GM19468 (cell line): Measurements from ENCODE around the gene SOWAHC.
"Not testable (repeated sequence)": the region's sequence is repeated elsewhere in the genome, so short reads cannot be mapped to it uniquely, and the experiment has no call there.

Source experiments
- ATAC-seq: cut with Tn5 transposase; IDR thresholded peaks from one replicate; pipeline ENCODE4 v1.9.1; 2021; ENCODE audit warnings: mild to moderate bottlenecking, moderate library complexity, moderate number of reproducible peaks; ENCODE audit not compliant: unreplicated experiment; ENCODE audit errors: extremely low read depth

The SOWAHC gene

GRCh38 chr2:109640000-109640399, 25.8 kb downstream of the SOWAHC start:
- not testable (repeated sequence) for ATAC-seq

DNA sequence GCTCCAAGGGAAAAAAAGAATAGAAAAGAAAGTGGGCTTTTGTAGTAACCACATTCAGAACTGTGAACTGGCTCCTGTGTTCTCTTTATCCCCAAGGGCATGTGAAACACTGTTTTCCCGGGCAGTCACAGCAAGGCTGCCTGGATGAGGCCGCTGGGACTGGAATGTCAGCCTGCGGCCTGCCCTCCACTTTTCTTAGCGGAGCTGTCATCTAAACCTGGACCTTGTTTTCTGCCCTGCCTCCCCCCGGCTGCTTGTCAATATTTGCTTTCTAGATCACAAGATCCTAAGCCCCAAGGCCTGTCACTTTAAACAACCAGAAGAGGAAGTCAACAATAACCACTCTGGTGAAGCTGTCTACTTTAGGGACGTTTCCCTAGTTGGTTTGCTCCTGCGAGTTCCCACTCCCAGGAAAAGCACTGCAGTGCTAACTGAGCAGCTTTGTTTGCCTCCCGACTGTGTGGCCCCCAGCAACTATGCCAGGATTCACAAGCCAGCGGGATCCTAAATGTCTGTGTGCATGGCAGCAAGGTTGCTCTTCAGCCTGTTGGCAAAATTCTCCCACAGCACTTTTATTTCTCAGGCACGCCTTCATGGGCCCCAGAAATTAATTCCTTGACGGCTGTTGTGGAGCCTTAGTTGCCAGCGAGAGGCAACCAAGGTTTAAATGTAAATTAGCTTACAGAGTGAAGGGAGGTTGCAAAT, 30.6 kb downstream of the SOWAHC start:
- no peak for ATAC-seq

GRCh38 chr2:109645412-109646184, 31.4 kb downstream of the SOWAHC start:
- no peak for ATAC-seq

DNA sequence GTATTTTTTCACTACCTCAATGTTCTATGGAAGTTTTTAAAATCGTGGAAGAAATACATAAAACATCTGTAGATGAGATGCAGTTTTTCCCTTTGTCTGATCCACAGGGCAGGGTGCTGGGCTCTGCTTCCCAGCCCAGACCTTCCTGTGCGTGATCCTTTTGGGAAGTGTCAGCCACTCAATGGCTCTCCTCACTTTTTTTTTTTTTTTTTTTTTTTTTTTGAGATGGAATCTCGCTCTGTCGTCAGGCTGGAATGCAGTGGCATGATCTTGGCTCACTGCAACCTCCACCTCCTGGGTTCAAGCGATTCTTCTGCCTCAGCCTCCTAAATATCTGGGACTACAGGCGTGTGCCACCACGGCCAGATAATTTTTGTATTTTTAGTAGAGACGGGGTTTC, 32.8 kb downstream of the SOWAHC start:
- ATAC-seq, result no peak

DNA sequence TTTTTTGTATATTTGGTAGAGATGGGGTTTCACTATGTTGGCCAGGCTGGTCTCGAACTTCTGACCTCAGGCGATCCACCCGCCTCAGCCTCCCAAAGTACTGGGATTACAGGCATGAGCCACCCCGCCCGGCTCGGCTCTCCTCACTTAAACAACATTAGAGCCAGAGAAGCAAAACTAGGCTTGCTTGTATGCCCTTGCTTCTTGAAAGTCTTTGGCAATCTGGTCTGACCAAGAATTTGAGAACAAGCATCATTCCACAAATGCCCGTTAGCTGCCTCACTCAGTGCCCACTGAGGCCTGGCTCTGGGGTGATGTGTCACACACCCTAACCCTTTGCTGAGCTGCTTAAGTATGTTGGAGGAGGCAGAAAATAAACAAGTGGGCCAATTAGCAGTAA, 33.5 kb downstream of the SOWAHC start:
- no peak for ATAC-seq

DNA sequence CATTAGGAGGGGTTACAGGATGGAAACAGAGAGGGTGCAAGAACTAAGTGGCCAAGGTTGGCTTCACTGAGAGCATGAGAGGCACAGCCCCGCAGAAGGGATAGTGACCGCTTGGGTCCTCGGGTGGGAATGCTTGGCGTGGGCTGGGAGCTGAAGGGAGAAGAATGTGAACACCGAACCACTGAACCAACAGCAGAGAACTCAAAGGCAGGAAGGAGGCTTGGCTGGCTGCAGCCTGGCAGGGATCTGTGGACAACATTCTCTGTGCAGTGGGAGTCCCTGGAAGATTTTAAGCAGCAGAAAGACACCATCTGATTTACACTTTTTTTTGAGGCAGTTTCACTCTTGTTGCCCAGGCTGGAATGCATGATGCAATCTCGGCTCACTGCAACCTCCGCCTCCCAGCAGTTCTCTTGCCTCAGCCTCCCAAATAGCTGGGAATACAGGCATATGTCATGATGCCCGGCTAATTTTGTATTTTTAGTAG, 33.9 kb downstream of the SOWAHC start:
- no peak for ATAC-seq

DNA sequence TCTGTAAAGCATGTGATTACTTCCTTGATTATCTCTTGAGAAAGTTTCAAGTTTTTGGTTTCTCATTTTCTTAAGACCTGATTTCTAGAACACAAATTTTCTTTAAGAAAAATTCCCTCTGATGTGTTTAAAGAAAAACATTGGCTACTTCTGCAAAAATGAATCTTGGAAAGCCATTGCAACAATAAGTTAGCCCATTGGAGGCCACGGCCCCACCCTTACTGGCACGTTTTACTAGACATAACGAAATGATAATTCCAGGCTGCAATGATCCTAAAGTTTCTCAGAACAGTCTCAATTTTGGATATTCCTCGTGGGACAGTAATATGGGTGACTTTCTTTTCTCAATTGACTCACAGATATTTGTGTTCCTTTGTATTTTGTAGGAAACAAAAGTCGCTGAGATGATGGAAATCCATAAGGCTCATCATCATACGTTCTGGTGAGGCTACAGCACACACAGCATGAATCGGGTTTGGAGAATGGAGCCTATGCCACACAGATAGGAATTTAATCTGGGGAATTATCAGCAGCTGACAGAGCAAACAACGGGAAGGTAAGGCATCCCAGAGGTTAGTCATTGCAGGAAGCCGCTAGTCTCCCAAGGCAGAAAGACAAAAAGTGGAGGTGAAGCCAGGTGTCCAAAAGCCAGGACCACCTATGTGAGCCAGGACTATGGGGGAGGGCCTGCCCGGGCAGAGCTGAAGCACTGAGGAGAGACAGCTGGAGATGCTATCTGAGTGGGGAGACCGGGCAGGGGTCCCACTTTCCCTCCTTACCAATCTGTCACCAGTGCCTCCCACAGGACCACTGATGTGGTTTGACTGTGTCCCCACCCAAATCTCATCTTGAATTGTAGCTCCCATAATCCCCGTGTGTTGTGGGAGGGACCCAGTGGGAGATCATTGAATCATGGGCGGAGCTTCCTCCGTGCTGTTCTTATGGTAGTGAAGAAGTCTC, 35.9 kb downstream of the SOWAHC start:
- ATAC-seq, result no peak

GRCh38 chr2:109654326-109655050, 40.3 kb downstream of the SOWAHC start:
- ATAC-seq, result no peak

DNA sequence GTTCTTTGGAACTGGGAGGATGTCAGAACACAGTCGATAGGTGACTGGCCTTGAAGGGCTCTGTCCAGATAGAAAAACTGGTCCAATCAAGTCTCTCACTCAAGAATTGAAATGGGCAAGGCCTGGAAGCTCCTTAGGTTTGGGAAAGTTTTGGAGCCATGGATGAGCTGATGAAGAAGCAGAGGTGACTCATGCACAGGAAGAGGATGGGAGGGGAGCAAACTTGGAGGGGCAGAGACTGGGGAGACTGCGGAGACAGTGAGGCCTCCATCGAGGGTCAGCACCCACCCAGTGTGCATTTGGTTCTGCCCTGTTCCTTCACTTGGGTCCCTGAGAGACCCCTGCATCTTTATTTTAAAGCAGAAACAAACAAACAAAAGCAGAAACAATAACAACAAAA, 41.1 kb downstream of the SOWAHC start:
- no peak for ATAC-seq

- no peak for ATAC-seq
Measured at GRCh38 chr2:109659396-109660045, 45.4 kb downstream of the SOWAHC start.

DNA sequence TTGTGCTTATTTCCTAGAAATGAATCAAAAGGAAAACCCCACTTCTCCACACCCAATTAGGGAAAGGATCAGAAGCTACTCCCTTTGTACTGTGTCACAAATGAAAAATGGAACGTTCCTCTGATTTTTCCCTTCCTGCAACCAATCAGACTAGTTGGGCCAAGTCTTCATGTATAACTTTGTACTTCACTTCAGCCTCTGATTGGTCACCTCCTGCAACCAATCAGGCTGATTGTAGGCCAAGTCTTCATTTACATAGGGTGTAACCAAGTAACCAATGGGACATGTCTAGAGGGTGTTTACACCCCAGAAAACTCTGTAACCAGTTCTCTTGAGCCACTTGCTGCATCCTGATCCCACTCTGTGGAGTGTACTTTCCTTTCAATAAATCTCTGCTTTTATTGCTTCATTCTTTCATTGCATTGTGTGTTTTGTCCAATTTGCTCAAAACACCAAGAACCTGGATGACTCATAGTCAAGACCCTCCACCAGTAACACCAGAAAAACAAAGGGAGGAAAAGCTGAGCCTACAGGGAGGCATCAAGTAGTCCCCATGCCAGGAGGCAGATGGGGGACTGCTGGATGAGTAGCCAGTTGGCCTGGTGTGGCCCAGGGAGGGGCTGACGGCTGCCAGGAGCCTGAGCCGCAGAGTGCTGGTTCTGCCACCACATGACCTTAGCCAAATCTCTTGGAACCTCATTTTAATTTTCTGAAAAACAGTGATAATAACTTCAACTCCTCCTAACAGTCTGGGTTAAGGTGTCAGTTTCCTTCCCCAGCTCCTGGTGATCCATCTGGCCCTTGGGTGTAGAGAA, 46.1 kb downstream of the SOWAHC start:
- ATAC-seq, result no peak

- ATAC-seq, result no peak
Measured at GRCh38 chr2:109662889-109663288, 48.7 kb downstream of the SOWAHC start.

- ATAC-seq, result no peak
Measured at GRCh38 chr2:109663721-109664120, 49.6 kb downstream of the SOWAHC start.

DNA sequence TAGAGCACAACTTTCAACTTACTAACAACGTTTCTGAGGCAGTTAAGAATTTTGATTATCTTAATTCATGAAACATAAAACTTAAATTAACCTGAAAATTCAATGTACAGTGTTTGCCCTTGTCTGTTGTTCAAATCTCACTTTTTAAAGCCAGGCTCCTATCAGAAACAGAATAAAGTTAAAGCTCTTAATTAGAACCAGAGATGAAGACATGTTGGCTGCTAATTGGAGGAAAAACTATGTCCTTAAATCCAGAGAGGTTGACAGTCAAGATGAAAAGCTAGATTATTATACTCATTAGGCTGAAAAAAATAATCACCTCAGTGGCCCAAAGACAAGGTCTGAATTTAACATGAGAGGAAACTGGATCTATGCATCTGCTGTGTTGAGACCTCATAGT, 52.3 kb downstream of the SOWAHC start:
- no peak for ATAC-seq
